Neural crest cell (in vitro differentiated cells): Measurements from ENCODE around the gene ADH1B. TPM values are rescaled to one million over a fixed set of nuclear protein-coding genes. Genes with fewer than 3 reads are reported as not detected.
"Not testable (repeated sequence)": the region's sequence is repeated elsewhere in the genome, so short reads cannot be mapped to it uniquely, and the experiment has no call there.

Experiments
- DNase-seq: peaks from one replicate; pipeline ENCODE4 v3.0.0; 2021; ENCODE audit warnings: low read depth, mixed read lengths, low spot score
- H3K27ac Mint-ChIP-seq: one replicate; pipeline ENCODE4 v1.8.0; 2021; ENCODE audit warnings: mild to moderate bottlenecking, mixed read lengths; ENCODE audit not compliant: unreplicated experiment
- H3K27me3 Mint-ChIP-seq: 2 replicates; pipeline ENCODE4 v1.8.0; 2021; ENCODE audit warnings: low read depth, mild to moderate bottlenecking, mixed read lengths
- H3K36me3 Mint-ChIP-seq: 2 replicates; pipeline ENCODE4 v1.8.0; 2021; ENCODE audit warnings: low read depth, mild to moderate bottlenecking, mixed read lengths
- H3K4me1 Mint-ChIP-seq: 2 replicates; pipeline ENCODE4 v1.8.0; 2021; ENCODE audit warnings: mixed read lengths
- H3K4me3 Mint-ChIP-seq: one replicate; pipeline ENCODE4 v1.8.0; 2021; ENCODE audit warnings: mild to moderate bottlenecking, mixed read lengths
- H3K9me3 Mint-ChIP-seq: 2 replicates; pipeline ENCODE4 v1.8.0; 2021; ENCODE audit warnings: mixed read lengths
- total RNA-seq: library from RNA; stranded (reverse); gene quantifications from 2 replicates; pipeline ENCODE4 v1.2.1, GENCODE V29; 2021
- TF ChIP-seq, protein P1 (sequence below): fragments of 200-600 bp; sonication (generic); conservative IDR thresholded peaks from 2 replicates; pipeline ENCODE4 v1.5.0; 2021; ENCODE audit warnings: antibody characterized with exemption, mild to moderate bottlenecking

ADH1B gene
- total RNA-seq, 1 donor from 2014 or later = not detected

DNA sequence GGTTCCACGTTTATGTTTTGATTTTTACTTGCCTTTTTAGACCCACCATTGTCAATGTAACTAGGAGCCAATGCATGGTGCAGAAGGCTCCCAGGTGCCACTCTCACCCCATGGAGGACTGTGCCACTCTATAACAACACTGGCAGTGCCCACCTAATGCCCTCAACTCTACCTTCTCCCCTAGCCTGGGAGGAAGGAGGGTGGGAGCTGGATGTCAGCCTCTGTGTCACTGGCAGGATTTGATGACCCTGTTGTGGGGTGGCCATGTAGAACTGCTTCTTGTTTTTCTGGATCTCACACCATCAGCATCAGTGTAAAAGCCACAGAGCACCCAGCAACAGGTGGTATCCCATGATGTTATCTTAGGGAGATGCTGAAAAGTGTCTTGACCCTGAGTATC is 13.7 kb upstream of the ADH1B start:
- Mint-ChIP-seq H3K9me3 (no peaks in the 10 kb centered on the region), H3K27me3 (no peaks in the 10 kb centered on the region), H3K4me1 (no peaks in the 10 kb centered on the region), H3K27ac (no peak overlapping the region), H3K4me3 (no peak overlapping the region), H3K36me3 (no peaks in the 10 kb centered on the region)
- no peak for DNase-seq
- TF ChIP-seq, protein P1, sequence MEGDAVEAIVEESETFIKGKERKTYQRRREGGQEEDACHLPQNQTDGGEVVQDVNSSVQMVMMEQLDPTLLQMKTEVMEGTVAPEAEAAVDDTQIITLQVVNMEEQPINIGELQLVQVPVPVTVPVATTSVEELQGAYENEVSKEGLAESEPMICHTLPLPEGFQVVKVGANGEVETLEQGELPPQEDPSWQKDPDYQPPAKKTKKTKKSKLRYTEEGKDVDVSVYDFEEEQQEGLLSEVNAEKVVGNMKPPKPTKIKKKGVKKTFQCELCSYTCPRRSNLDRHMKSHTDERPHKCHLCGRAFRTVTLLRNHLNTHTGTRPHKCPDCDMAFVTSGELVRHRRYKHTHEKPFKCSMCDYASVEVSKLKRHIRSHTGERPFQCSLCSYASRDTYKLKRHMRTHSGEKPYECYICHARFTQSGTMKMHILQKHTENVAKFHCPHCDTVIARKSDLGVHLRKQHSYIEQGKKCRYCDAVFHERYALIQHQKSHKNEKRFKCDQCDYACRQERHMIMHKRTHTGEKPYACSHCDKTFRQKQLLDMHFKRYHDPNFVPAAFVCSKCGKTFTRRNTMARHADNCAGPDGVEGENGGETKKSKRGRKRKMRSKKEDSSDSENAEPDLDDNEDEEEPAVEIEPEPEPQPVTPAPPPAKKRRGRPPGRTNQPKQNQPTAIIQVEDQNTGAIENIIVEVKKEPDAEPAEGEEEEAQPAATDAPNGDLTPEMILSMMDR = no peak

DNA sequence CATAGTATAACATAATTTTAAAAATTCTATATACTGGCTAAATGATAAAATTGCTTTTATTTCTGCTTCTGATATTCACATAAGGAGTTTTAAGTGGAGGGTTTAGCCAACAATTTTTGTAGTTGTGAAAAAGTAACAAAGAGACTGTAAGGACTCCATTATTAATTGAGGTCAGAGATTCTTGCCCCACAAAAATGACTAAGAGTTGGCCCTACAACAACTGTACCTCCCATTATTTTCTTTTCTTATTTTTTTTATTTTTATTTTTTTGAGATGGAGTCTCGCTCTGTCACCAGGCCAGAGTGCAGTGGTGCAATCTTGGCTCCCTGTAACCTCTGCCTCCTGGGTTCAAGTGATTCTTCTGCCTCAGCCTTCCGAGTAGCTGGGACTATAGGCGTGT is 9.4 kb upstream of the ADH1B start:
- TF ChIP-seq, protein P1 = no peak
- no peaks in the 10 kb centered on the region for H3K27me3 Mint-ChIP-seq
- peaks cover 3% of the 10 kb centered on the region for H3K9me3 Mint-ChIP-seq
- no peak overlapping the region for H3K4me3 Mint-ChIP-seq
- no peak overlapping the region for H3K27ac Mint-ChIP-seq
- H3K36me3 Mint-ChIP-seq = no peaks in the 10 kb centered on the region
- no peak for DNase-seq
- no peaks in the 10 kb centered on the region for H3K4me1 Mint-ChIP-seq

DNA sequence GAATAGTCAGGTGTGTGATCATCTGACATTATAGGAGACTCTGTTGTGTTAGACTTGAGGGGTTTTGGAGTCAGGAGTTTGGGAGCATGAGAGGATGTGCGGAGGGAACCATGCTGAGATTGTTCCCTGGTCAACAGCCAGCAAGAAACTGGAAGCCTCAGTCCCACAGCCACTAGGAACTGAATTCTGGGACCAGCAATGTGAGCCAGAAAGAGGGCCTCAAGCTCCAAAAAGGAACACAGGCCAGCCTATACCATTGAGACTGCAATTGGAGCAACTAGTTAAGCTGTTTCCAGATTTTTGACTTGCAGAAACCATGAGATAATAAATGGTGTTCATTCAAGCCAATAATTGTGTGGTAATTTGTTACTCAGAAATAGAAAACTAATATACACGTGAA is 8.7 kb upstream of the ADH1B start:
- Mint-ChIP-seq H3K36me3 (no peaks in the 10 kb centered on the region), H3K9me3 (peaks cover 5% of the 10 kb centered on the region)
- DNase-seq = no peak

DNA sequence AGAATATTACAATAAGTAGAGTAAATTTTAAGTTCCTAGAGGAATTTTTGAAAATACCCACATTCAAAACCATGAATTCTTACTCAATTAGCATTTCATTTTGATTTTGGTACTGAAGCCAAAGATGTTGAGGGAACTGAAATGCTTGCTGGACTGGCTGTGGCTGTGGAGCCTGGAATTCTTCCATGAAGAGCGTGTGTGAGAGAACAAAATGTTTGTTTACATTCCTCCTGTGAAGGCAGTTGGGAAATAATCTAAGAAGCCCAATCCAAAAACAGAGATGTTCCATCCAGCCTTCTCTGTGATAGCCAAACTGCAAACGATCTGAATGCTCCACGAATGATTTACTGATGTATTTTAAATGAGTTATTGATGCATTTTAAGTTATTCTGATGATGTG is 3.8 kb upstream of the ADH1B start:
- peaks cover 13% of the 10 kb centered on the region for H3K4me1 Mint-ChIP-seq
- H3K4me3 Mint-ChIP-seq = no peak overlapping the region
- H3K9me3 Mint-ChIP-seq = peaks cover 10% of the 10 kb centered on the region
- TF ChIP-seq, protein P1 = no peak
- DNase-seq = no peak
- H3K27ac Mint-ChIP-seq = no peak overlapping the region
- peaks cover 3% of the 10 kb centered on the region for H3K36me3 Mint-ChIP-seq
- H3K27me3 Mint-ChIP-seq = no peaks in the 10 kb centered on the region

More for the DNA sequence above, 8.7 kb upstream of the ADH1B start:
- no peak overlapping the region for H3K4me3 Mint-ChIP-seq
- H3K27ac Mint-ChIP-seq = no peak overlapping the region
- H3K27me3 Mint-ChIP-seq = no peaks in the 10 kb centered on the region
- TF ChIP-seq, protein P1 = no peak
- H3K4me1 Mint-ChIP-seq = no peaks in the 10 kb centered on the region

DNA sequence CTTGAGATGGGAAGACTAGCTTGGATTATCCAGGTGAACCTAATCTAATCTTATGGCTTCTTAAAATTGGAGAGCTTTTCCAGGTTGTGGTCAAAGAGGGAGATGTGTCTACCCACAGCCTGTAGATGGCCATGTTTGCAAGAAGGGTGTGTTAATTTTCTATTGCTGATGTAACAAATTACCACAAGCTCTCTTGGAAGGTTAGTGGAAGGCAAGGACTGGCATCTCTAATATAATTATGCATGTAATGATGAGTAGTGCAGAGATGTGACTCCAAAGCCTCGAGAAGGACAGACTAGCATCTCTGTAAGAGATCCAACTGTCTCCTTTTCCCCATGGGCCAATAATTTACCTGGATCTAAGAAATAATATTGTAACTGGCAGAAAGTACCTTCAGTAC is 3.2 kb upstream of the ADH1B start:
- DNase-seq = no peak
- Mint-ChIP-seq H3K9me3 (peaks cover 10% of the 10 kb centered on the region), H3K36me3 (peaks cover 3% of the 10 kb centered on the region), H3K4me3 (no peak overlapping the region), H3K27ac (no peak overlapping the region), H3K27me3 (no peaks in the 10 kb centered on the region), H3K4me1 (peaks cover 13% of the 10 kb centered on the region)
- TF ChIP-seq, protein P1 = no peak

DNA sequence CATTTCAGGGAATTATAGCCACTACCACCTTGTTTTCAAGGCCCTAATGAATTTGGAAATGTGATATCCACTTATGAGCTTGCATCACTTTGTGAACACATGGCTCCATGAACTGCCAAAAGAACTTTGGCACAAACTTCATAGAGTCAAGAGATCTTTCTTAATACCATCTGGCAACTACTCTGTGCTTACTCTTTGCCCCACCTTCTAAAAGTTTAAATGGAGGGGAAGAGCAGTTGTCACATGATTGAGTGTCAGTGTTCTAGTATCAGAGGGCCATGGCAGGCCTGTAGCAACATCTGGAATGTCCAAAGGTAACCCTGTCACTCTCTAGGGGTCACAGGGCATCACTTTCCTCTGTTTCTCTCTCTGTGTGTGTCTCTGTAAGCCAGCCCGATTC is 2.6 kb upstream of the ADH1B start:
- Mint-ChIP-seq H3K27me3 (no peaks in the 10 kb centered on the region), H3K36me3 (peaks cover 3% of the 10 kb centered on the region), H3K9me3 (peaks cover 10% of the 10 kb centered on the region), H3K4me3 (no peak overlapping the region), H3K4me1 (peaks cover 13% of the 10 kb centered on the region), H3K27ac (no peak overlapping the region)
- DNase-seq = no peak
- TF ChIP-seq, protein P1 = no peak

DNA sequence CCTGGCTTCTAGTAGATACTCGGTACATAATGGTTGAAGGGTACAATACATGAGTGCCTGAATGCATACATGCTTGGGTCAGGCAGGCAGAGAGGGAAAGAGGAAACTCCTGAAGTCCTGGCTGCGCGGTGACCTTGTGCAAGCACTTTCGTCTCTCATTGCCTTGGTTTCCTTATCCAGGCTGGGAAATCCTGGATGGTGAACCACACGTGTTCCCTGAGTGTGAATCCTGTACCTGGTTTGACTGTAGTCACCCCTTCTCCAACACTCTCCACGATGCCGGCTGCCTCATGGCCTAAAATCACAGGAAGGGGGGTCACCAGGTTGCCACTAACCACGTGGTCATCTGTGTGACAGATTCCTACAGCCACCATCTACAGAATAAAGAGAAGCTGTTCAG is 3.4 kb downstream of the ADH1B start:
- not testable (repeated sequence) for H3K9me3 Mint-ChIP-seq, H3K27me3 Mint-ChIP-seq, H3K36me3 Mint-ChIP-seq, DNase-seq, H3K4me3 Mint-ChIP-seq, H3K27ac Mint-ChIP-seq
- peaks cover 13% of the 10 kb centered on the region for H3K4me1 Mint-ChIP-seq
